ENCODE results near the gene LGALS3.

DNA sequence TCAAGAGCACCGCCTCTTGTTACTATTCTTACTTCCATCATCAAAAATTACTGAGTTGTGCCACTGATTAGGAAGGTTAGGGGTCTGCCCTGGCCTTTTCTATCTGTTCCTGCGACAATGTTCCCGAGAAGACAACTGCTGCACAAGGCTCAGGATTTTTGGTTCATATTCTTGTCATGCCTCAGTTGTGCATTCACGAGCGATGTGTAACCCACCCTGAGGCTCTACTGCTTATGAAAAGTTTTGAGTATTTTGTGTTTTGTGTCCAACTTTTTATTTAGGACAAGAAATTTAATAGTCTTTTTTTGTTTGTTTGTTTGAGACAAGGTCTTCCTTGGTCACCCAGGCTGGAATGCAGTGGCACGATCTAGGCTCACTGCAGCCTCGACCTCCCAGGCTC is 23.1 kb upstream of the LGALS3 start:
- TF ChIP-seq, protein P1, sequence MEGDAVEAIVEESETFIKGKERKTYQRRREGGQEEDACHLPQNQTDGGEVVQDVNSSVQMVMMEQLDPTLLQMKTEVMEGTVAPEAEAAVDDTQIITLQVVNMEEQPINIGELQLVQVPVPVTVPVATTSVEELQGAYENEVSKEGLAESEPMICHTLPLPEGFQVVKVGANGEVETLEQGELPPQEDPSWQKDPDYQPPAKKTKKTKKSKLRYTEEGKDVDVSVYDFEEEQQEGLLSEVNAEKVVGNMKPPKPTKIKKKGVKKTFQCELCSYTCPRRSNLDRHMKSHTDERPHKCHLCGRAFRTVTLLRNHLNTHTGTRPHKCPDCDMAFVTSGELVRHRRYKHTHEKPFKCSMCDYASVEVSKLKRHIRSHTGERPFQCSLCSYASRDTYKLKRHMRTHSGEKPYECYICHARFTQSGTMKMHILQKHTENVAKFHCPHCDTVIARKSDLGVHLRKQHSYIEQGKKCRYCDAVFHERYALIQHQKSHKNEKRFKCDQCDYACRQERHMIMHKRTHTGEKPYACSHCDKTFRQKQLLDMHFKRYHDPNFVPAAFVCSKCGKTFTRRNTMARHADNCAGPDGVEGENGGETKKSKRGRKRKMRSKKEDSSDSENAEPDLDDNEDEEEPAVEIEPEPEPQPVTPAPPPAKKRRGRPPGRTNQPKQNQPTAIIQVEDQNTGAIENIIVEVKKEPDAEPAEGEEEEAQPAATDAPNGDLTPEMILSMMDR (optimal IDR thresholded peaks at IDR 0.05 in 1 of 3, IDR thresholded peaks at IDR 0.05 in 1 of 3, conservative IDR thresholded peaks at IDR 0.05 in 1 of 3; ENCODE audit: extremely low read depth in 1 of 3, insufficient read depth in 2 of 3, low read length in 3 of 3), result no peak
- TF ChIP-seq EZH2 (IDR thresholded peaks at IDR 0.05; ENCODE audit: low read length), result no peak

Data from keratinocyte (primary cell).